Measurements from ENCODE around the gene POGZ. TPM values are rescaled to one million over a fixed set of nuclear protein-coding genes. Genes with fewer than 3 reads are reported as not detected.

POGZ gene
- total RNA-seq, 1 experiment from 2014 or later = 77.9 TPM

- Histone ChIP-seq H3K9ac (ENCODE audit: low read length) (no peak overlapping the region), H3K9me2 (replicated peaks; ENCODE audit: low read length) (no peaks in the 10 kb centered on the region), H3K9me3 (ENCODE audit: low read length) (no peaks in the 10 kb centered on the region), H3K4me2 (ENCODE audit: low read length) (no peak overlapping the region), H4K20me1 (ENCODE audit: low read length) (no peaks in the 10 kb centered on the region), H3K27me3 (ENCODE audit: low read length) (no peaks in the 10 kb centered on the region), H3K4me3 (ENCODE audit: low read length) (no peak overlapping the region), H3F3A (ENCODE audit: low read length, unreplicated experiment) (no peaks in the 10 kb centered on the region), H2AFZ (ENCODE audit: low read length) (no peak overlapping the region), H3K79me2 (ENCODE audit: low read length) (no peaks in the 10 kb centered on the region), H3K36me3 (ENCODE audit: low read depth, low read length) (no peaks in the 10 kb centered on the region), H3K27ac (ENCODE audit: low read length) (no peak overlapping the region), H3K4me1 (ENCODE audit: insufficient read depth, low read length) (peaks cover 31% of the 10 kb centered on the region)
- ATAC-seq (no peak), DNase-seq (no peak)
- intact Hi-C loops (cut with micrococcal nuclease) = no loop called here
- ChIA-PET CTCF (interaction anchor here (0.6 kb wide), 1 partner anchor 72 kb away, joined by 3 read pairs; no protein-coding TSS in a partner anchor), POLR2A (ENCODE audit: unreplicated experiment) (no interaction called here)
- no TSS peak for BruUV-seq (replicated peaks)
- TF ChIP-seq CTCF (conservative IDR thresholded peaks at IDR 0.05; ENCODE audit: low read depth, low read length) = no peak
- TF ChIP-seq EZH2 (IDR thresholded peaks at IDR 0.05; ENCODE audit: low read length, unreplicated experiment) = no peak
- TF ChIP-seq EZH2phosphoT487 (IDR thresholded peaks at IDR 0.05; ENCODE audit: borderline replicate concordance, low read length) = no peak
Measured at GRCh38 chr1:151373196-151373595, 86.1 kb downstream of the POGZ start.

GRCh38 chr1:151372058-151372934 is 87.0 kb downstream of the POGZ start, which contains the start of gene SELENBP1:
TSS of gene SELENBP1 (minus strand) at chr1:151372705. CDS start at chr1:151372641, 64 bp downstream.
- H3K4me2 ChIP-seq (ENCODE audit: low read length) = peak within 1 kb of the TSS; percentile 74
- H3K9me3 ChIP-seq (ENCODE audit: low read length) = no peaks in the 10 kb centered on the region
- no peaks in the 10 kb centered on the region for H3F3A ChIP-seq (ENCODE audit: low read length, unreplicated experiment)
- peak within 1 kb of the TSS; percentile 68 for H2AFZ ChIP-seq (ENCODE audit: low read length)
- no peaks in the 10 kb centered on the region for H3K9me2 ChIP-seq (replicated peaks; ENCODE audit: low read length)
- intact Hi-C loops (cut with micrococcal nuclease) = no loop called here
- H3K4me3 ChIP-seq (ENCODE audit: low read length) = peak within 1 kb of the TSS; percentile 61
- H4K20me1 ChIP-seq (ENCODE audit: low read length) = no peaks in the 10 kb centered on the region
- DNase-seq = peak; percentile 85
- no peaks in the 10 kb centered on the region for H3K27me3 ChIP-seq (ENCODE audit: low read length)
- peaks cover 31% of the 10 kb centered on the region for H3K4me1 ChIP-seq (ENCODE audit: insufficient read depth, low read length)
- POLR2A ChIA-PET (ENCODE audit: unreplicated experiment) = interaction anchor here (0.5 to 0.7 kb wide), 5 partner anchors 31 to 438 kb away, joined by 3 to 9 read pairs (median 3); no protein-coding TSS in a partner anchor
- H3K9ac ChIP-seq (ENCODE audit: low read length) = peak within 1 kb of the TSS; percentile 17; the same call in 1 of the 2 replicates
- no peaks in the 10 kb centered on the region for H3K36me3 ChIP-seq (ENCODE audit: low read depth, low read length)
- TF ChIP-seq EZH2 (IDR thresholded peaks at IDR 0.05; ENCODE audit: low read length, unreplicated experiment) (no peak), CTCF (conservative IDR thresholded peaks at IDR 0.05; ENCODE audit: low read depth, low read length) (no peak)
- CTCF ChIA-PET = interaction anchor here (0.6 kb wide), 3 partner anchors 71 to 120 kb away, joined by 3 read pairs; no protein-coding TSS in a partner anchor
- TSS peak; percentile 74 for BruUV-seq (replicated peaks)
- peak; percentile 72 for ATAC-seq
- no peak within 1 kb of the TSS for H3K27ac ChIP-seq (ENCODE audit: low read length)
- no peaks in the 10 kb centered on the region for H3K79me2 ChIP-seq (ENCODE audit: low read length)
